GM12878 (cell line): ENCODE measurements around the gene IFITM5. TPM values are rescaled to one million over a fixed set of nuclear protein-coding genes. Genes with fewer than 3 reads are reported as not detected.
A peak's percentile ranks its signal among the peaks of the same experiment; 100 is the strongest.

ENCODE experiments used
- BMI1 ChIP-seq: fragments of 450-650 bp; IDR thresholded peaks from 2 replicates; pipeline ENCODE4 v1.6.1; 2016; ENCODE audit warnings: mild to moderate bottlenecking, moderate library complexity, borderline replicate concordance
- CHD1 ChIP-seq: IDR thresholded peaks from 2 replicates; pipeline ENCODE4 v1.6.1; 2012; ENCODE audit warnings: low read depth, low read length, improper control_type of control experiment
- E4F1 ChIP-seq: fragments of 450-650 bp; IDR thresholded peaks from 2 replicates; pipeline ENCODE4 v1.6.1; 2018; ENCODE audit warnings: borderline replicate concordance, mild to moderate bottlenecking; ENCODE audit not compliant: partially characterized antibody
- EED ChIP-seq: sonication (generic); IDR thresholded peaks from 2 replicates; pipeline ENCODE4 v1.6.1; 2016; ENCODE audit warnings: antibody characterized with exemption, low read depth
- ETV6 ChIP-seq, 2 experiments: fragments of 450-650 bp in 1 of 2; IDR thresholded peaks in 1 of 2; conservative IDR thresholded peaks in 1 of 2; 2 replicates each; pipeline ENCODE4 v1.6.1; 2014; ENCODE audit warnings: antibody characterized with exemption in 1 of 2, borderline replicate concordance in 1 of 2, low read depth in 1 of 2, mild to moderate bottlenecking in 1 of 2, moderate library complexity in 1 of 2
- FOS ChIP-seq: IDR thresholded peaks from 3 replicates; pipeline ENCODE4 v1.6.1; 2011; ENCODE audit warnings: borderline replicate concordance; ENCODE audit not compliant: insufficient read length; ENCODE audit errors: extremely low read depth
- FOXM1 ChIP-seq: IDR thresholded peaks from 2 replicates; pipeline ENCODE4 v1.6.1; 2012; ENCODE audit warnings: low read depth, mild to moderate bottlenecking, inconsistent platforms, low read length, moderate library complexity
- GABPA ChIP-seq: IDR thresholded peaks from 2 replicates; pipeline ENCODE4 v1.6.1; 2014; ENCODE audit warnings: antibody characterized with exemption, low read depth, mild to moderate bottlenecking, inconsistent platforms
- GATAD2B ChIP-seq: fragments of 450-650 bp; conservative IDR thresholded peaks from 2 replicates; pipeline ENCODE4 v1.6.1; 2017; ENCODE audit warnings: low read depth, mild to moderate bottlenecking, moderate library complexity
- IKZF1 ChIP-seq: fragments of 450-650 bp; conservative IDR thresholded peaks from 2 replicates; pipeline ENCODE4 v1.6.1; 2017; ENCODE audit warnings: antibody characterized with exemption, mild to moderate bottlenecking
- IRF4 ChIP-seq: IDR thresholded peaks from 2 replicates; pipeline ENCODE4 v1.6.1; 2011; ENCODE audit warnings: low read depth, low read length
- KLF5 ChIP-seq: fragments of 450-650 bp; IDR thresholded peaks from 2 replicates; pipeline ENCODE4 v1.6.1; 2014; ENCODE audit warnings: mild to moderate bottlenecking; ENCODE audit not compliant: partially characterized antibody
- PAX8 ChIP-seq: fragments of 450-650 bp; IDR thresholded peaks from 2 replicates; pipeline ENCODE4 v1.6.1; 2017; ENCODE audit warnings: mild to moderate bottlenecking, moderate library complexity
- POU2F2 ChIP-seq: IDR thresholded peaks from 3 replicates; pipeline ENCODE4 v1.6.1; 2011; ENCODE audit warnings: low read depth, mild to moderate bottlenecking, low read length, borderline replicate concordance
- RELB ChIP-seq: fragments of 450-650 bp; IDR thresholded peaks from 2 replicates; pipeline ENCODE4 v1.6.1; 2017; ENCODE audit warnings: low read depth, mild to moderate bottlenecking, moderate library complexity
- SRF ChIP-seq, 2 experiments: IDR thresholded peaks; 2 replicates each; pipeline ENCODE4 v1.6.1; 2011; ENCODE audit warnings: low read depth in 2 of 2, low read length in 2 of 2, mild to moderate bottlenecking in 1 of 2, moderate library complexity in 1 of 2
- TCF12 ChIP-seq: IDR thresholded peaks from 2 replicates; pipeline ENCODE4 v1.6.1; 2011; ENCODE audit warnings: low read depth, mild to moderate bottlenecking, low read length
- WRNIP1 ChIP-seq: IDR thresholded peaks from 2 replicates; pipeline ENCODE4 v1.6.1; 2011; ENCODE audit warnings: low read depth, low read length, improper control_type of control experiment, borderline replicate concordance
- YY1 ChIP-seq: IDR thresholded peaks from 2 replicates; pipeline ENCODE4 v1.6.1; 2011; ENCODE audit warnings: low read depth, mild to moderate bottlenecking, low read length
- ZNF207 ChIP-seq: fragments of 450-650 bp; IDR thresholded peaks from 2 replicates; pipeline ENCODE4 v1.6.1; 2014; ENCODE audit warnings: antibody characterized with exemption, mild to moderate bottlenecking, borderline replicate concordance
- ZNF592 ChIP-seq: fragments of 450-650 bp; IDR thresholded peaks from 2 replicates; pipeline ENCODE4 v1.6.1; 2017; ENCODE audit warnings: mild to moderate bottlenecking, moderate library complexity
- polyA plus RNA-seq, 11 experiments: library from polyadenylated mRNA; depleted of rRNA in 4 of 11; unstranded in 6 of 11; stranded (reverse) in 5 of 11; fragments of >200 nt; fragmentation: Nextera tagmentation in 4 of 11; fragmentation: Illumina TruSeq in 1 of 11; extraction: Ambion mirVana in 4 of 11; extraction: Trizol in 1 of 11; gene quantifications; 1 replicate in 1 of 11; 2 replicates in 10 of 11; pipeline versions ENCODE4 v1.2.1 to v1.2.3, GENCODE V29; 2011 to 2016; ENCODE audit warnings: inconsistent platforms in 2 of 11, missing spikeins in 2 of 11, low read depth in 1 of 11
- total RNA-seq, 4 experiments: library from RNA; depleted of rRNA in 3 of 4; stranded (reverse); fragments of >200 nt in 3 of 4; fragmentation: Illumina TruSeq in 1 of 4; extraction: Trizol in 1 of 4; gene quantifications; 2 replicates each; pipeline versions ENCODE4 v1.2.1 to v1.2.3, GENCODE V29; 2013 to 2021

Gene IFITM5
- total and polyA plus RNA-seq, 10 of the 15 experiments (the other 5 are each of a cell fraction or from before 2014, with no cell fraction given): not detected

- TF ChIP-seq RELB (peak; percentile 40; the same call in 1 of the 2 replicates), PAX8 (no peak), SRF (IDR thresholded peaks at IDR 0.05; ENCODE audit: low read depth in 2 of 2, low read length in 2 of 2) (no peak), FOXM1 (no peak; the same call in 1 of the 2 replicates), GATAD2B (peak; percentile 82), E4F1 (no peak), TCF12 (peak; percentile 74; the same call in 1 of the 2 replicates), IRF4 (0 out of 2 replicates have a peak, but pooled peaks have one; percentile 28), POU2F2 (no peak), EED (peak; percentile 89), CHD1 (0 out of 2 replicates have a peak, but pooled peaks have one; percentile 36), KLF5 (no peak), ETV6 (conservative IDR thresholded peaks at IDR 0.05 in 1 of 2, IDR thresholded peaks at IDR 0.05 in 1 of 2; ENCODE audit: borderline replicate concordance in 1 of 2, low read depth in 1 of 2) (peak in 1 of 2 experiments; percentile 69; a peak in 1 of 4 replicates), ZNF592 (no peak), BMI1 (peak; percentile 48; the same call in 1 of the 2 replicates), ZNF207 (no peak), FOS (no peak), IKZF1 (peak; percentile 94), YY1 (no peak), GABPA (no peak), WRNIP1 (0 out of 2 replicates have a peak, but pooled peaks have one; percentile 21)
Measured at GRCh38 chr11:330694-331357, 31.5 kb upstream of the IFITM5 start (continued).
